ACC112 (cell line): ENCODE data around the gene SFXN4.
"Not testable (repeated sequence)": the region's sequence is repeated elsewhere in the genome, so short reads cannot be mapped to it uniquely, and the experiment has no call there.

Experiments used
- H2AFZ ChIP-seq: fragments of 200-600 bp; sonication (generic); one replicate; pipeline ENCODE4 v1.6.0; 2017; ENCODE audit warnings: antibody characterized with exemption, low read length; ENCODE audit not compliant: unreplicated experiment
- H3K27ac ChIP-seq: fragments of 200-600 bp; sonication (generic); 2 replicates; pipeline ENCODE4 v1.5.1; 2014; ENCODE audit warnings: low read depth, mild to moderate bottlenecking, antibody characterized with exemption, low read length, moderate library complexity
- H3K27me3 ChIP-seq: fragments of 200-600 bp; sonication (generic); 2 replicates; pipeline ENCODE4 v1.6.1; 2014; ENCODE audit warnings: mild to moderate bottlenecking, antibody characterized with exemption, low read length, moderate library complexity, mixed read lengths; ENCODE audit not compliant: insufficient read depth
- H3K36me3 ChIP-seq: fragments of 200-600 bp; sonication (generic); 2 replicates; pipeline ENCODE4 v1.6.1; 2016; ENCODE audit warnings: mild to moderate bottlenecking, antibody characterized with exemption, low read length, moderate library complexity, mixed read lengths; ENCODE audit not compliant: insufficient read depth
- H3K4me1 ChIP-seq: fragments of 200-600 bp; sonication (generic); one replicate; pipeline ENCODE4 v1.6.1; 2016; ENCODE audit warnings: low read length, mixed read lengths; ENCODE audit not compliant: insufficient read depth, unreplicated experiment, control insufficient read depth
- H3K4me3 ChIP-seq: fragments of 200-600 bp; sonication (generic); 2 replicates; pipeline ENCODE4 v1.5.1; 2014; ENCODE audit warnings: mild to moderate bottlenecking, low read depth, low read length
- H3K79me2 ChIP-seq: fragments of 200-600 bp; sonication (generic); one replicate; pipeline ENCODE4 v1.6.0; 2016; ENCODE audit warnings: low read length; ENCODE audit not compliant: control insufficient read depth, unreplicated experiment, insufficient read depth

The SFXN4 gene

DNA sequence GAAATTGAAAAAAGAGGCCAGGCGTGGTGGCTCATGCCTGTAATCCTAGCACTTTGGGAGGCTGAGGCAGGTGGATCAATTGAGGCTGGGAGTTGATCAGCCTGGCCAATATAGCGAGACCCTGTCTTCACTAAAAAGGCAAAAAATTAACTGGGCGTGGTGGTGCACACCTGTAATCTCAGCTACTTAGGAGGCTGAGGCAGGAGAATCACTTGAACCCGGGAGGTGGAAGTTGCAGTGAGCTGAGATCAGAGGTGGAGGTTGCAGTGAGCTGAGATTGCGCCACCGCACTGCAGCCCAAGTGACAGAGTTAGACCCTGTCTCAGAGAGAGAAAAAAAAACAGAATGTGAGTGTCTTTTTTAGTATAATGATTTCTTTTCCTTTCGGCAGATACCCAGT is 59.6 kb downstream of the SFXN4 start:
- not testable (repeated sequence) for H3K4me1 ChIP-seq, H3K27ac ChIP-seq, H3K27me3 ChIP-seq, H2AFZ ChIP-seq, H3K36me3 ChIP-seq
- Histone ChIP-seq H3K79me2 (peaks cover 20% of the 10 kb centered on the region), H3K4me3 (peak overlapping the region; percentile 96; the same call in 1 of the 2 replicates)

DNA sequence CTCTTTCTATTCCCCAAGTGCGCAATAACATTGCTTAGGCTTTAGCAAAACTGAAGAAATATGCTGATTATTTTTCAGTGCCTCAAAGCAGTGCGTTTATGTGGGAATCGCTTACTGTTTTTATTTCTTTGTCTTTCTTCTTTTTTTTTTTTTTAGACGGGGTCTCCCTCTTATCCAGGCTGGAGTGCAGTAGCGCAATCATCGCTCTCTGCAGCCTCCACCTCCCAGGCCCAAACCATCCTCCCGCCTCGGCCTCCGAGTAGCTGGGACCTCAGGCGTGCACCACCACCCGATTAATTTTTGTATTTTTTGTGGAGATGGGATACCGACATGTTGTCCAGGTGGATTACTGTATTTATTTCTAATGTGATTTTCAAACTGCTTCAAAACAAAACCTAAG is 60.4 kb downstream of the SFXN4 start:
- H2AFZ ChIP-seq = no peak overlapping the region
- peak overlapping the region; percentile 96 for H3K4me3 ChIP-seq
- no peak overlapping the region for H3K27ac ChIP-seq
- H3K36me3 ChIP-seq = 0 out of 2 replicates have a peak, but pooled peaks cover 3% of the 10 kb centered on the region
- H3K79me2 ChIP-seq = peaks cover 20% of the 10 kb centered on the region
- no peaks in the 10 kb centered on the region for H3K27me3 ChIP-seq
- H3K4me1 ChIP-seq = peaks cover 15% of the 10 kb centered on the region

DNA sequence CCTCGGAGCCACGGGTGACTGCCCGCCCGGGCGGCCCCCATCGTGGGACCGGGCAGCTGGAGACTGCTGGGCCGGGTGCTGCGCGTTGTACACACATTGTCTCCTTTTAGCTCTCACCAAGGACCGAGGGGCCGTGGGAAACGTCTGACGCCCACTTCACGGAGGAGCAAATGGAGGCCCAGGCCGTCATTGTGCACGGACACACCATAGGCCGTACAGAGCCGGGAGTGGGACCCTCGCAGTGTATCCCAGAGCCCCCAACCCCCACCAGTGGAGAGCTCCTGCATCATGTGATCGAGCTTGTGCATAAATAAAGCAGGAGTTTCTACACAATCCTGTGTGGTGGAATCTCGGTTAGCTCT is 60.9 kb downstream of the SFXN4 start:
- Histone ChIP-seq H3K79me2 (peaks cover 20% of the 10 kb centered on the region), H3K36me3 (no peaks in the 10 kb centered on the region), H3K27me3 (no peaks in the 10 kb centered on the region), H3K4me3 (peak overlapping the region; percentile 96), H3K27ac (no peak overlapping the region), H2AFZ (peak overlapping the region; percentile 67), H3K4me1 (peaks cover 15% of the 10 kb centered on the region)

DNA sequence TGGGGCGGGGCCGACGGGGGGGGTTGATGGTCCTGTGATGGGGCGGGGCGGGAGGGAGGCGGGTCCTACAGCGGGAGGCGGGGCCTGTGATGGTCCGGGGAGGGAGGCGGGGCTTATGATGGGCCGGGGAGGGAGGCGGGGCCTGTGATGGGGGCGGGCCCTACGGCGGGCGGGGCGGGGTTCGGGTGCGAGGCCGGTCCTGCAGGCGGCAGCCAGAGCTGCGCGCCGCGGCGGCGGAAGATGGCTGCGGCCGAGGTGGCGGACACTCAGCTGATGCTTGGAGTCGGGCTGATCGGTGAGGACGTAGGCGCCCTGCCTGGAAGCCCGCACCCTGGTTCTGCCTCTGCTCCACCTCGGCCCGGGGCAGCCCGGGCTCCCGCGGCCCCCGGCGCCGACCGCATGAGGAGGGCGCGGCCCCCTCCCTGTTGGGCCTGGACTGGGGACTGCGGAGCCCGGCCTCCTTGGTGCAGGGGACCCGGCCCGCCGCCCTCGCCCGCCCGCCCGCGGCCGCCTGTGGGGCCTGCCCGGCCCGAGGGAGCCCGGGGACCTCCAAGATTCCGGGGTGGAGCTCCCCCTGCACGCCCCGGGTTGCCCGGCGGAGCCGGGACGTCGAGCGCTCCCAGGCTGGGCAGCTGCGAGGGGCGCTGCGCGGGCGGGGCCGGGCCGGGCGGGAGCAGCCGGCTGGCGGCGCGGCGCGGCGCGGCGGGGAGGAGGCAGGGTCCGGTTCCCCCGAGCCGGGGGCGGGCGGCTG is 61.4 kb downstream of the SFXN4 start, which contains the start of gene DENND10:
Gene DENND10 (plus strand): TSS at position 211 of the 751 bp plus-strand sequence. CDS start 30 bp downstream, at position 241.
- no peak within 1 kb of the TSS for H3K27ac ChIP-seq
- peaks cover 15% of the 10 kb centered on the region for H3K4me1 ChIP-seq
- H3K4me3 ChIP-seq = peak within 1 kb of the TSS; percentile 96
- no peaks in the 10 kb centered on the region for H3K36me3 ChIP-seq
- H3K27me3 ChIP-seq = no peaks in the 10 kb centered on the region
- H2AFZ ChIP-seq = peak within 1 kb of the TSS; percentile 67
- peaks cover 20% of the 10 kb centered on the region for H3K79me2 ChIP-seq

DNA sequence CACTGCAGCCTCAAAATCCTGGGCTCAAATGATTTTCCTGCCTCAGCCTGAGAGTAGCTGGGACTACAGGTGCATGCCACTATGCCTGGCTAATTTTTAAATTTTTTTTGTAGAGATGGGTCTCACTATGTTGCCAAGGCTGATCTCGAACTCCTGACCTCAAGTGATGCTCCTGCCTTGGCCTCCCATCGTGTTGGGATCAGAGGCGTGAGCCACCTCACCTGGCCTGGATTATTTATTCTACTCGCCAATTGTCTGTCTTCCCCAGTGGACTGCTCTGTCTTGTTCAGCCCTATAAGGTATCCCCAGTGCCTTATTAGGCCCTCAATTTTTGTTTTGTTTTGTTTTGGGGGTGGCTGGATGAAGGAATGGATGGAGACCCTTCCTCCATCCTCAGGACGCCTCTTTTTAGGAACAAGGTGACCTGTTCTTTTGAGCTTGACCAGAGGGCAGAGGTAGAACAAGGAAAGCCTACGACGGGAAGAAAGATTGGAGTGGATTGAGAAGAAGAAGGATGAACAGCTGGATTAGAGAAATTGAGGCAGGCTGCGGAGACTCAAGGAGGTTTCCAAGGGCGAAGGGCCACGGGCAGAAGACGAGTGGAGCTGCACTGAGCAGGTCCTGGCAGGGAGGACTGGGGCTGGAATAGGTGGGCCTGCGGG is 62.1 kb downstream of the SFXN4 start:
- peaks cover 20% of the 10 kb centered on the region for H3K79me2 ChIP-seq
- no peak overlapping the region for H3K27ac ChIP-seq
- no peak overlapping the region for H2AFZ ChIP-seq
- no peaks in the 10 kb centered on the region for H3K27me3 ChIP-seq
- no peak overlapping the region for H3K4me3 ChIP-seq
- H3K4me1 ChIP-seq = peaks cover 15% of the 10 kb centered on the region
- no peaks in the 10 kb centered on the region for H3K36me3 ChIP-seq

DNA sequence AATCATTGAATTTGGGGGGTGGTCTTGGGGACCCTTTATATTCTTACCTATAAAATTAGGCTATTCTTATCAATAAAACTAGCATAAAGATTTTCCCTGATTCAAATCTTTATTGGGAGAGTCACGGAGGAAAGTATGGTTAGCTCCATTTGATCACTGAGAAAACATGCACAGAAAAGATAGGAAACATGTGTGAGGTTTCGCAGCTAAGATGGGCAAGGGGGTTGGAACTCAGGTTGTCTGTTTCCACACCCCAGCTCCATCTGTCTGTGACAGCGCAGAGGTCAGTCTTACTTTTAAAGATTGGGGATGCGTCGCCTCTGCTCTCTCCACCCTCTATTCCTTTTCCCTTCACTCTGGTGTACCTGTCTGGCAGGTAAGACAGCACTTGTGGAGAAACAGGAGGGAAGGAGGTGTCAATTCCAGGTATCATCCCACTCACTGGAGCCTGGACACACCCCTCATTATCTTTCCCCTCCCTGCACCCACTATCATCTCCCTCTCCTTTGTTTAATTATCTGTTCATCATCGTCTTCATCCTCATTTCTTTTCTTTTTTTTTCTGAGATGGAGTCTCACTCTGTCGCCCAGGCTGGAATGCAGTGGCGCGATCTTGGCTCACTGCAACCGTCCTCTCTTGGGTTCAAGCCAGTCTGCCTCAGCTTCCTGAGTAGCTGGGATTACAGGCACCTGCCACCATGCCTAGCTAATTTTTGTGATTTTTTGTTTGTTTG is 64.0 kb downstream of the SFXN4 start:
- no peak overlapping the region for H2AFZ ChIP-seq
- H3K27ac ChIP-seq = no peak overlapping the region
- peaks cover 15% of the 10 kb centered on the region for H3K4me1 ChIP-seq
- H3K4me3 ChIP-seq = no peak overlapping the region
- H3K27me3 ChIP-seq = no peaks in the 10 kb centered on the region
- H3K36me3 ChIP-seq = no peaks in the 10 kb centered on the region
- peaks cover 20% of the 10 kb centered on the region for H3K79me2 ChIP-seq

DNA sequence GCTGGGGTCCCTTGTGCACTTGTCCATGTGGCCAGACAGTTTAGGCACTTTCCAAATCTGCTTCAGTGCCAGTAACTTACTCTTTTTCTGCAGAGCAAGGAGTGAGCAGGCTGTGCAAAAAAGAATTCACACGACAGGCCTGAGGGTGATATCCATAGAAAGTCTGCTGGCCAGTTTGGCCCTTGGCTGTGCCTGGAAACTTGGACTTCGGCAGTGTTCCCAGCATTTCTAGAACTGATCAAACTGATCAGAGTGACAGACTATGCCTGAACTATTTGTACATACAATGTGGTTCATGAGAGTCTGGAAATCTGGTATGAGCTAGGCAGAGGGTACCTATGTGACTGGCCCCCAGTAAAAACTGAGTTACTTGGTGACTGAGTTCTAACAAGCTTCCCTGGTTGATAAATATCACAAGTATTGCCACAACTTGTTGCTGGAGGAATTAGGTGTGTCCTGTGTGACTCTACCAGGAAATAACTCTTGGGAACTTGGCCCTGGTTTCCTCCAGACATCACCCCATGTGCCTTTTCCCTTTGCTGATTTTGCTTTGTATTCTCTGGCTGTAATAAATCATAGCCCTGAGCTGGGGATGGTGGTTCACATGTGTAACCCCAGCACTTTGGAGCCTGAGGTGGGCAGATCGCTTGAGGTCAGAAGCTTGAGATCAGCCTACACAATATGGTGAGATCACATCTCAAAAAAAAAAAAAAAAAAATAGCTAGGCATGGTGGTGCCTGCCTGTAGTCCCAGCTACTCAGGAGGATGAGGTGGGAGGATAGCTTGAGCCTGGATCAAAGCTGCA is 64.9 kb downstream of the SFXN4 start:
- H3K36me3 ChIP-seq = no peaks in the 10 kb centered on the region
- H2AFZ ChIP-seq = no peak overlapping the region
- H3K4me3 ChIP-seq = no peak overlapping the region
- peaks cover 11% of the 10 kb centered on the region for H3K79me2 ChIP-seq
- H3K4me1 ChIP-seq = peaks cover 15% of the 10 kb centered on the region
- no peak overlapping the region for H3K27ac ChIP-seq
- H3K27me3 ChIP-seq = no peaks in the 10 kb centered on the region

DNA sequence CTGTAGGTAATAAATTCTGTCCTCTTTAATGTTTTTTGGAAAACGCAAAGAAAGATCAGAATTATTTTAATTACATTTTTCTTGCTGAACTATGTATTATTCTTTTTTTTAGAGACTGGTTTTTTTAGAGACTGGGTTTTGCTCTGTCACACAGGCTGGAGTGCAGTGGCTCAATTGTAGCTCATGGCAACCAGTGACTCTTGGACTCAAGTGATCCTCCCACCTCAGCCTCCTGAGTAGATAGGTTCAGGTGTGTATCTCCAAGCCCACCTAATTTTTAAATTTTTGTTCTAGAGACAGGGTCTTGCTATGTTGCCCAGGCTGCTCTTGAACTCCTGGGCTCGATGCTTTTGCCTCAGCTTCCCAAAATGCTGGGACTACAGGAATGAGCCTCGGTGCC is 66.9 kb downstream of the SFXN4 start:
- Histone ChIP-seq H3K4me3 (no peak overlapping the region), H3K79me2 (no peaks in the 10 kb centered on the region), H3K36me3 (no peaks in the 10 kb centered on the region), H2AFZ (no peak overlapping the region), H3K27ac (no peak overlapping the region), H3K4me1 (peaks cover 7% of the 10 kb centered on the region), H3K27me3 (no peaks in the 10 kb centered on the region)

DNA sequence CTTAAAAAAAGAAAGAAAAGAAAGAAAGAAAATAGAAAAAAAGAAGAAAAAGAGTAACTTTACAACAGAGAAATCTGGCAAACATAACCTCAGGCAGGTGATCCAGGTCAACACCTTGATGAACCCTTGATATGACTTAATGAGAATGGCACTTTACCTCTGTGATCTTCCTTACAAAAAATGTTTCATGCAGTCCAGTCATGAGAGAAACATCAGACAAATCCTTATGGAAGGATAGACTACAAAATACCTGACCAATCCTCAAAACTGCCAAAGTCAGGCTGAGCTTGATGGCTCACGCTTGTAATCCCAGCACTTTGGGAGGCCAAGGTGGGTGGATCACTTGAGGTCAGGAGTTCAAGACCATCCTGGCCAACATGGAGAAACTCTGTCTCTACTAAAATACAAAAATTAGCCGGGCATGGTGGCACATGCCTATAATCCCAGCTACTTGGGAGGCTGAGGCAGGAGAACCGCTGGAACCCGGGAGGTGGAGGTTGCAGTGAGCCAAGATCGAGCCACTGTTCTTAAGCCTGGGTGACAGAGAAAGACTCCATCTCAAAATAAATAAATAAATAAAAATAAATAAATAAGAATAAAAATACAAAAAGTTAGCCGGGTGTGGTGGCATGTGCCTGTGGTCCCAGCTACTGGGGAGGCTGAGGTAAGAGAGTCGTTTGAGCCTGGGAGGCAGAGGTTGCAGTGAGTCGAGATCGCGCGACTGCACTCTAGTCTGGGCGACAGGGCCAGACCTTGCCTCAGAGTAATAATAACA is 68.7 kb downstream of the SFXN4 start:
- not testable (repeated sequence) for H3K4me3 ChIP-seq, H2AFZ ChIP-seq, H3K36me3 ChIP-seq, H3K4me1 ChIP-seq, H3K79me2 ChIP-seq, H3K27me3 ChIP-seq, H3K27ac ChIP-seq

DNA sequence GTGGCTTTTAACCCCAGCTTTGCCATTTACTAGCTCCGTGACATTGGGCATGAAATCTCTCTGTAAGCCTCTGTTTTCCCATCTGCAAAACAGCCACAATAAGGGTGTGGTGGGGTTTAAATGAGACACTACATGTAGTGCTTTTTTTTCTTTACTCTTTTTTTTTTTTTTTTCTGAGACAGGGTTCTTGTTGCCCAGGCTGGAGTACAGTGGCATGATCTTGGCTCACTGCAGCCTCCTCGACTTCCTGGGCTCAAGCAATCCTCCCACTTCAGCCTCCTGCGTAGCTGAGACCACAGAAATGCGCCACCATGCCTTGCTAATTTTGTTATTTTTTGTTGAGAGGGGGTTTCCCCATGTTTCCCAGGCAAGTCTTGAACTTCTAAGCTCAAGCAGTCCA is 69.9 kb downstream of the SFXN4 start:
- Histone ChIP-seq H3K4me3 (no peak overlapping the region), H3K4me1 (peaks cover 6% of the 10 kb centered on the region), H3K36me3 (no peaks in the 10 kb centered on the region), H3K27me3 (no peaks in the 10 kb centered on the region), H2AFZ (no peak overlapping the region), H3K27ac (no peak overlapping the region), H3K79me2 (no peaks in the 10 kb centered on the region)
